ENCODE data around the gene DOLPP1.
"Not testable (repeated sequence)": the region's sequence is repeated elsewhere in the genome, so short reads cannot be mapped to it uniquely, and the experiment has no call there.

Gene DOLPP1, protein sequence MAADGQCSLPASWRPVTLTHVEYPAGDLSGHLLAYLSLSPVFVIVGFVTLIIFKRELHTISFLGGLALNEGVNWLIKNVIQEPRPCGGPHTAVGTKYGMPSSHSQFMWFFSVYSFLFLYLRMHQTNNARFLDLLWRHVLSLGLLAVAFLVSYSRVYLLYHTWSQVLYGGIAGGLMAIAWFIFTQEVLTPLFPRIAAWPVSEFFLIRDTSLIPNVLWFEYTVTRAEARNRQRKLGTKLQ
- total RNA-seq, result 12.5 to 12.8 reads per million in 2 donors

DNA sequence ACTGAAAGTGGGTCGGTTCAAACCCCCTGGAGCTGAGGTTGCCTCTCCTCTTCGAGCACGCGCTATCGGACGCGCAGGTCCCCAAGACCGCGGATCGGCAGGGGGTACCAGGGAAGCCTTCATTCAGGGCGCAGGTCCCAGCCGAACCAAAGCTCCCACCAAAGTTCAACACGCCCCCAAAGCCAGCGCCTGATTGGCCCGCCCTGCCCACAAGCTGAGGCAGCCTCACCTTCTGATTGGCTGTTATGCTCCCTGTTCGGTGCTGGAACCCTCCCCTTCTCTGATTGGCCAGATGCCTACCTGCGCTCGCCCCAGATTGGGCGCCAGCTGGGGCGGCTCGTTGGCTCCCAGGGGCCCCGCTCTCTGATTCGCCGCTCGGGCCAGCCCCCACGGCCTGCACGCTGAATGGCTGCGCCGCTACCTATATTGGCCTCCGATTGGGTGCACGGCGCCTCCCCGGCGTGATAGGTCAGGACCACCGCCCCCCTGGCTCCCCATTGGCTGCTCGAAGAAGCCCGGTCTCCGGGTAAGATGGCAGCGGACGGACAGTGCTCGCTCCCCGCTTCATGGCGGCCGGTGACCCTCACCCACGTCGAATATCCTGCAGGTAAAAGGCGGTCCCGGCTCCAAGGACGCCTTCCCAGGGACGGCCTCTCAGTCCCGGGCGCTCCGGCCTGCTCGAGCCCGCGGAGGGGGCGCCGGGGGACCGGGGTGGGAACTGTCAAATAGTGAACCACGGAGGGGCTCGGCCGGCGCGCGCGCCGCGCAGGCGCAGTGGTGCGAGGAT is at the start of gene DOLPP1:
Gene DOLPP1 (plus strand): TSS at position 511 of the 787 bp plus-strand sequence. CDS start 21 bp downstream, at position 532.
- peak; percentile 97 for DNase-seq

DNA sequence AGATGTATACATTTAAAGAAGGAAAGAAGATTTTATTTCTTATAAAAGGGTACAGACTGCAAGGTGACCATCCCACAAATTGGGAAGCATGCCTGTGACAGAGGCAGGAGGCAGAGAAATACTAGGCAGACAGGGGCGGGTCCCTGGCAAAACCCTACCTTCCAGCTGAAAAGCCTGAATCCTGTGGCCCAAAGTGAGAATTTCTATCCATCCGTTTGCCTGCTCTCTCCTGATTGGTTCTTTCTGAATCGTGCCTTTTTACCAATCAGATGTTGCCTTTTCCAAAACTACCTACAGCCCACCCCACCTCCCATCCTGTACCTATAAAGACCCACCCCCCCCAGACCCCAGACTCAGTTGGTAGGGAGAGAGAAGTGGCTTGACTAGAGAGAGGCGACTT is 49.4 kb upstream of the DOLPP1 start:
- DNase-seq, result no peak

DNA sequence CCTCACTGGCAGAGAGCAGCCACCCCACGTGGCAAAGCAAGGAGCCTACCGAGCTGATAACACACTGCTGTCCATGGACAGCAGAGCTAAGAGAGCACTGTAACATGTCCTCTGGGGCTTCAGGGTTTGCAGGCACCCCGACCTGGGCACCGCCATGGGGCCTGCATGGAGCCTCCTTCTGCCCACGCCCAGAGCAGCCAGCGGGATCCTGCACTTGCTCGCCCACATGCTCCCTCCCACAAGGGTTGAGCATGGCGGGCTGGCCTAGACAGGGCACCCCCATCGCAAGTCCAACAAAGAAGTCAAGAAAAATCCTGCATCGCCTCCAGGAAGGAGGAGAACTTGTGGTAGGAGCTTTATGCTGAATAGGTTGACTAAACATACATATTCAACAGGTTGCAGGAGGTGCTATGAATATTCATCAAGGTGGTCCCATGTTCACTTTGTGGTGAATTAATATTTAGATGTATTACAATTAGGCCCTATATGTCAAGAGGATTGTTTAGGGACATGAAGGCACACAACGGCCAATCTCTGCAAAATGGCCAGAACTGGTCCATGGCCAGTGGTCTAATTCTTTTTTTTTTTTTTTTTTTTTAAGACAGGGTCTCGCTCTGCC is 48.3 kb upstream of the DOLPP1 start:
- no peak for DNase-seq

- DNase-seq, result no peak
Measured at GRCh38 chr9:129033216-129033615, 47.7 kb upstream of the DOLPP1 start.

GRCh38 chr9:129035838-129036237 is 45.1 kb upstream of the DOLPP1 start:
- DNase-seq, result not testable (repeated sequence)

GRCh38 chr9:129036241-129036922 is 44.5 kb upstream of the DOLPP1 start, which contains the start of gene MIGA2:
TSS of gene MIGA2 (plus strand) at chr9:129036626. CDS start at chr9:129040595, 3,969 bp downstream.
- peak; percentile 77 for DNase-seq

DNA sequence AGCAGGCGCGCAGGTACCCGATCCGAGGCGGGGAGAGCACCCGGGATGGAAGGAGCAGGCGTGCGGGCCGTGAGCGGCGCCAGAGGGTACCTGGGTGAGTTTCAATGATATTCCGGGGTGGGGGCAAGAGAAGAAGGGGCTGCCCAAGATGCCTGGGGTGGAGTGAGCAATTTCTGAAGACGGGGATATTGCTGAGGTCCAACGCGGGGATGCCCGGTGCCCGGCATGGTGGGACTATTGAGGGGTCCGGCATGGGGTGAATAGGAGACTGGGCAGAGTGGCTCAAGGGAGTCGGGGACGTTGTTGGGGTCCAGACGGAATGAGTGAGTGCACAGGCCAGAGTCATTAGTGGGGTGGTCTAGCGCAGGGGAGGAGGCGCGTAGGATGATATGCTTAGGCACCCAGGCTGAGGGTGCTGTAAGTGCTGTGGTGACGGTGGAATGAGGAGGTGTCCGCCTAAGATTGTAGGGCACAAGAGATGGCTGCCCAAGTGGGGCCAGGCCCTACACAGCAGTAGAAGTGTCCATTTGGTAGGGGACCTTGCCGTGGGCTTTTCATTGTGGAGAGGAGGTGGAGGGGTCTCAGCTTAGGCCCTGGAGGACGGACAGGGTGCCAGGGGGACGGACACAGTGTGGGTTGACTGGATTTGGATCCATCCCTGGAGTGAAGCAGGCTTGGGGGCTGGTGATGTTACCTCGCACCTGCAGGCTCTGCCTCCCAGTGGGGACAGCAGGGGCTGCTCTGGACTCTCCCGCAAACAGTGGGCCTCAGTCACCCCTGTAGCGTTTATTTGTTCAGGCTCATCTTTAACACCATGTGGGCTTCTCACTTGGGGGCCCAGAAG is 43.8 kb upstream of the DOLPP1 start:
- DNase-seq, result peak; percentile 38

- DNase-seq, result no peak
Measured at GRCh38 chr9:129037767-129038098, 43.2 kb upstream of the DOLPP1 start.

DNA sequence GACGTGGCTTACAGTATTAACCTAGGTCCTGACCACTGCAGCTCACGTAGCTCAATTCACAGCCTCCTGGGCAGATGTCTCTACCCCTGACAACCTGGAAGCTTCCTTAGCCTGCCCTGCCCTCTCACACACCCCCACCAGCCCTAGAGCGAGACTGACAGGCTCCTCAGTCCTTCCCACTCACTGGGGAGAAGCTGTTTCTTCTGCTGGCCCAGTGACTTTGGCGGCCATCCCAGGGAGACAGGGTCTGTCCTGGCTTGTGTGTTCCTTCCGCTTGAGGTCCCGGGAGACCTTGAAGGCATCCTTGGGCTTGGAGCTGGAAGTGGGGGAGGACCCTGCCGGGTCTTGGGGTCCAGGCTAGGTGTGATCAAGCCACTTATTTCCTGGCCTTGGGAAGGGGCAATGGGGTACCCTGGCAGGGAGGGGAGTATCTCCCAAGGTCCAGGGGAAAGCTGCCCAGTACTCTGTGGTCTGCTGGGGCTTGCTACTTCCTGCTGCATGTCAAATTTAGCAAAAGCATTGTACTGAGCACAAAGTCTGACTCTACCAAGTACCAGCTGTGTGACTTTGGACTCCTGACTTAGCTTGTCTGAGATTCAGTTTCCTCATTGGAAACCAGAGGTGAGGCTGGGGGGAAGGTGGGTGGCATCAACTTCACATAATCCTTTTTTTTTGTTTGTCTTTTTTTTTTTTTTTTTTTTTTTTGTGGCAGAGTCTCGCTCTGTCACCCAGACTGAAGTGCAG is 42.6 kb upstream of the DOLPP1 start:
- no peak for DNase-seq

- DNase-seq, result no peak
Measured at GRCh38 chr9:129040113-129040643, 40.7 kb upstream of the DOLPP1 start.

DNA sequence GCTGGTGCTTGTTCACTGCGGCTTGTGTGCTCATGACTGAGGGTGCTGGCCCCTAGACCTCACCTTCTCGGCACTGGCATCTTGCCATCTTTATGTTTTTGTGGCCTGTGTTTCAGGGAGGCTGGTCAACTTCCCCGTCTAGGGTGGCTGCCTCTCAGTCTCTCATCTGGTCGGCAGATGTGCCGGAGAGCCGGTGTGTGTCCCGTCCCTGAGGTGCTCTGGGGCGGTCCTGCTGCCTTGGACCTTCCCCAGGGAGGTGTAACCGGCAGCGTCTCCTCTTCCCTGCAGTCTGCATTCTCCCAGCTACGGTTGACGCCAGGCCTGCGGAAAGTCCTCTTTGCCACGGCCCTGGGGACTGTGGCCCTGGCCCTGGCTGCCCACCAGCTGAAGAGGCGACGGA is 38.9 kb upstream of the DOLPP1 start:
- DNase-seq, result no peak

DNA sequence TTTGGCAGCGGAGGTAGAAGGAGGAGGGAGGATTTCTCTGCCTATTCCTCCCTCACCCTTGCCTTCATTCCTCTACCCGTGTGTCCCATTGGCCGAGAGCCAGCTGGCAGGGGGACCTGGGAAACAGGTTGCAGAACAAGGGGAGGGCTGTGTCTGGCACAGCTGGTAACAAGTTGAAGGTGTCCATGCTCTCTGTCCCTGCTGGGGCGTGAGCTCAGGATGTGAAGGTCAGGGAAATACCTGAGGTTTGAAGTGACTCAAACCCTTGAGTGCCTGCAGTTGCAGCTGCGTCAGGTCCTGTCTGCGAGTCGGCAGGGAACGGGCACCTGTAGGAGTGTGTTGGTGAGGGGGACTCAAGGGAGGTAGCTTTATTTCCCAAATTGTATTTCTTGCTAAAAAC is 28.3 kb upstream of the DOLPP1 start:
- DNase-seq, result no peak

DNA sequence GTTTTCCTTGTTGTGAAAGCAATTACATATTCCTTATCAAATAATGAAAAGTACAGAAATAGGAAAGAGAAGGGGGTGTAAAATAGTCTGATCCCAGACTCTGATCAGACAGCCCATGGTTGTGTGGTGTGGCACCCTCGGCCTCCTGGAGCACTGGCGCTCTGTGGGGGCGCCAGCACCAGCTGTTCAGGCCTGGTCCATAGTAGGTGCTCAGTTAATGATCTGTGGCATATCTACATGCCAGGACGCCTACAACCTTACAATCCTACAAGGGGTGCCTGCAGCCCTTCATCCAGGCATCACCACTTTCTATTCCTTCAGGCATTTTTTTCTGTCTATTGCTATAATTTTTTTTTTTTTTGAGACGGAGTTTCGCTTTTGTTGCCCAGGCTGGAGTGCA is 27.9 kb upstream of the DOLPP1 start:
- DNase-seq, result no peak

- no peak for DNase-seq
Measured at GRCh38 chr9:129054163-129054851, 26.6 kb upstream of the DOLPP1 start.

GRCh38 chr9:129058965-129059795 is 21.7 kb upstream of the DOLPP1 start:
- DNase-seq, result no peak

GRCh38 chr9:129059796-129060785 is 20.8 kb upstream of the DOLPP1 start:
- no peak for DNase-seq

- no peak for DNase-seq
Measured at GRCh38 chr9:129060991-129061390, 19.9 kb upstream of the DOLPP1 start.

DNA sequence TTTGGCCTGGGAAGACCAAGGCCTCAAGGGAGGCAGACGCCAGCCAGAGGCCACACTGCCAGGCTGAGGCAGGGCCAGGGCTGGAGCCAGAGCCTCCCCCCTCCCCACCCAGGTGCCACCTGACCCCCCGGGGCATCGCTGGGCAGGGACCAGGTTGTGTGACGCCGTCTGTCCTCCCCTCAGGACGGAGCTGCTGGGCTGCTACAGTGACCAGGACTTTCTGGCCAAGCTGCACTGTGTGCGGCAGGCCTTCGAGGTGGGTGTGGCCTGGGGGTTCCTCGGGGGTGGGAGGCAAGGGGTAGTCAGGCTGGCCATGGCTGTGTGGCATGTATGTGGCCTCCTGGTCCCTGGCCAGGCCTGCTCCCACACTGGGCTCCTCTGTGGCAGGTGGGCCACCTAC is 17.9 kb upstream of the DOLPP1 start:
- no peak for DNase-seq
